ENCODE results near the gene DENND1B. TPM values are rescaled to one million over a fixed set of nuclear protein-coding genes. Genes with fewer than 3 reads are reported as not detected.

The DENND1B gene
- total and polyA plus RNA-seq, 9 of the 15 experiments (the other 6 are each of a cell fraction or from before 2014, with no cell fraction given): 2.1 to 12.1 (median 7.5) TPM

- Histone ChIP-seq H2AFZ (ENCODE audit: low read depth, low read length) (no peak overlapping the region), H3K27ac (ENCODE audit: extremely low read depth, low read depth, low read length) (no peak overlapping the region), H3K9me3 (replicated peaks; ENCODE audit: control insufficient read depth, insufficient read depth, low read depth, low read length) (no peaks in the 10 kb centered on the region), H4K20me1 (replicated peaks; ENCODE audit: control insufficient read depth, insufficient read depth, low read length) (no peaks in the 10 kb centered on the region), H3K27me3 (ENCODE audit: control insufficient read depth in 2 of 2, insufficient read depth in 2 of 2, low read length in 2 of 2) (no peaks in the 10 kb centered on the region), H3K9ac (ENCODE audit: insufficient read depth in 1 of 2, low read depth in 2 of 2, low read length in 2 of 2) (no peak overlapping the region), H3K9me1 (ENCODE audit: control insufficient read depth, insufficient read depth, low read length) (no peaks in the 10 kb centered on the region), H3K36me3 (ENCODE audit: control insufficient read depth, insufficient read depth, low read length) (no peaks in the 10 kb centered on the region; the same call in 2 of the 3 replicates), H3K4me2 (ENCODE audit: insufficient read depth, low read length) (no peak overlapping the region), H3K79me2 (ENCODE audit: control insufficient read depth, insufficient read depth, low read length) (peaks cover 10% of the 10 kb centered on the region; the same call in 1 of the 3 replicates), H3K4me1 (replicated peaks in 1 of 2; ENCODE audit: control insufficient read depth in 2 of 2, insufficient read depth in 2 of 2, low read length in 2 of 2) (peaks cover 0 to 9% of the 10 kb centered on the region in 2 experiments; a peak in 2 of 5 replicates), H3K4me3 (no peak overlapping the region)
- in situ Hi-C loops (cut with MboI) (no loop called here), intact Hi-C loops (cut with micrococcal nuclease) (no loop called here)
- TF ChIP-seq ARID1B (IDR thresholded peaks at IDR 0.05) (peak; percentile 17; the same call in 1 of the 2 replicates), GATA2 (CRISPR knock-in tag; IDR thresholded peaks at IDR 0.05) (no peak), DACH1 (IDR thresholded peaks at IDR 0.05; ENCODE audit: partially characterized antibody) (peak; percentile 92), ZBTB7A (IDR thresholded peaks at IDR 0.05; ENCODE audit: borderline replicate concordance, control insufficient read depth, low read depth, low read length) (no peak)
- TF ChIP-seq, protein P1, sequence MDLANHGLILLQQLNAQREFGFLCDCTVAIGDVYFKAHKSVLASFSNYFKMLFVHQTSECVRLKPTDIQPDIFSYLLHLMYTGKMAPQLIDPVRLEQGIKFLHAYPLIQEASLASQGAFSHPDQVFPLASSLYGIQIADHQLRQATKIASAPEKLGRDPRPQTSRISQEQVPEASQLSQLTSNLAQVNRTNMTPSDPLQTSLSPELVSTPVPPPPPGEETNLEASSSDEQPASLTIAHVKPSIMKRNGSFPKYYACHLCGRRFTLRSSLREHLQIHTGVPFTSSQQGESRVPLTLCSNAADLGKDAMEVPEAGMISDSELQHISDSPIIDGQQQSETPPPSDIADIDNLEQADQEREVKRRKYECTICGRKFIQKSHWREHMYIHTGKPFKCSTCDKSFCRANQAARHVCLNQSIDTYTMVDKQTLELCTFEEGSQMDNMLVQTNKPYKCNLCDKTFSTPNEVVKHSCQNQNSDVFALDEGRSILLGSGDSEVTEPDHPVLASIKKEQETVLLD (IDR thresholded peaks at IDR 0.05): peak; percentile 35; the same call in 1 of the 2 replicates
- ChIA-PET POLR2A (interaction anchor here (1.4 kb wide), 1 partner anchor 13 kb away, joined by 4 read pairs; no protein-coding TSS in a partner anchor), CTCF (ENCODE audit: low intra/inter-chr PET ratio) (no interaction called here)
- FAIRE-seq (no peak), ATAC-seq (no peak), DNase-seq (ENCODE audit: extremely low read depth in 1 of 4, low spot score in 3 of 4) (no peak)
- BruUV-seq (replicated peaks): no TSS peak
These were observed 24.9 kb downstream of the DENND1B start for GRCh38 chr1:197750366-197750765.
